Subcutaneous adipose tissue (tissue), 4 donors: ENCODE results near the gene SDC3. TPM values are rescaled to one million over a fixed set of nuclear protein-coding genes. Genes with fewer than 3 reads are reported as not detected.

Experiments
- CTCF ChIP-seq: fragments of 450-650 bp; IDR thresholded peaks from one replicate; pipeline ENCODE4 v1.5.1; 2016; ENCODE audit warnings: low read depth, mild to moderate bottlenecking, control low read depth, antibody characterized with exemption, moderate library complexity
- total RNA-seq, 4 donors: library from RNA; depleted of rRNA; stranded (reverse); fragments of >200 nt; gene quantifications; one replicate each; pipeline ENCODE4 v1.1.0, GENCODE V29; 2016

SDC3 gene
- total RNA-seq, 4 donors from 2014 or later: 13.2 to 35.7 (median 20.7) TPM

GRCh38 chr1:30933874-30934252 is 25.3 kb upstream of the SDC3 start:
- TF ChIP-seq CTCF: no peak

- TF ChIP-seq CTCF: no peak
Measured at GRCh38 chr1:30930631-30931173, 22.1 kb upstream of the SDC3 start.

GRCh38 chr1:30929944-30930525 is 21.5 kb upstream of the SDC3 start:
- no peak for TF ChIP-seq CTCF

- TF ChIP-seq CTCF: no peak
Measured at GRCh38 chr1:30929135-30929889, 20.8 kb upstream of the SDC3 start.

GRCh38 chr1:30928789-30929134 is 20.2 kb upstream of the SDC3 start:
- no peak for TF ChIP-seq CTCF

GRCh38 chr1:30928171-30928570 is 19.6 kb upstream of the SDC3 start:
- TF ChIP-seq CTCF: no peak

- TF ChIP-seq CTCF: no peak
Measured at GRCh38 chr1:30927448-30927847, 18.9 kb upstream of the SDC3 start.
